Measurements from ENCODE around the gene TMEM176A. TPM values are rescaled to one million over a fixed set of nuclear protein-coding genes. Genes with fewer than 3 reads are reported as not detected.

Gene TMEM176A
- total RNA-seq, 1 donor from 2014 or later = 9.6 TPM

DNA sequence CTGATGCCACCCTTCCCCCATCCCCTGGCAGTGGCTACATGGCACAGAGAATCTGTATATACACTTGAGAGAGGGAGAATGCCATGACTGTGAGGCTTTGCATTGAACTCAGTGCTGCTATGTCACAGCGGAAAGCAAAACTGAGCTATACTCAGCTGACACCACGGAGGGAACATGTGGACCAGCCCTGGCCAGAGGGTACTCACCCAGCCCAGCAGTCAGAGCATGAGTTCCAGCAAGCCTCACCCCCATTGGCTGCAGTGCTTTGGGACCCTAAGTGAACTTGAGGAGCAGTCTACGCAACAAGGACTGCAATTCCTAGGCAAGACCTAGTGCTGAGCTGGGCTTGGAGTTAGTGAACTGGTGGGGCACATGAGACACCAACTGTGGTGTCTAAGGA, 41.4 kb downstream of the TMEM176A start:
- H3K9me3 Mint-ChIP-seq (ENCODE audit: low read depth) = no peaks in the 10 kb centered on the region
- H3K4me3 Mint-ChIP-seq (ENCODE audit: low read depth) = no peak overlapping the region
- no peaks in the 10 kb centered on the region for H3K36me3 Mint-ChIP-seq (ENCODE audit: insufficient read depth)
- no peaks in the 10 kb centered on the region for H3K27me3 Mint-ChIP-seq
- no peak for DNase-seq (ENCODE audit: low spot score, unreplicated experiment)
- TF ChIP-seq CTCF (IDR thresholded peaks at IDR 0.05; ENCODE audit: unreplicated experiment) = no peak
- H3K27ac Mint-ChIP-seq = no peak overlapping the region
- peaks cover 10% of the 10 kb centered on the region for H3K4me1 Mint-ChIP-seq (ENCODE audit: low read depth)

GRCh38 chr7:150842716-150843115, 42.1 kb downstream of the TMEM176A start:
- TF ChIP-seq CTCF (IDR thresholded peaks at IDR 0.05; ENCODE audit: unreplicated experiment) = no peak
- H3K4me3 Mint-ChIP-seq (ENCODE audit: low read depth) = no peak overlapping the region
- H3K36me3 Mint-ChIP-seq (ENCODE audit: insufficient read depth) = no peaks in the 10 kb centered on the region
- H3K27ac Mint-ChIP-seq = no peak overlapping the region
- no peaks in the 10 kb centered on the region for H3K27me3 Mint-ChIP-seq
- no peak for DNase-seq (ENCODE audit: low spot score, unreplicated experiment)
- H3K9me3 Mint-ChIP-seq (ENCODE audit: low read depth) = no peaks in the 10 kb centered on the region
- H3K4me1 Mint-ChIP-seq (ENCODE audit: low read depth) = peaks cover 11% of the 10 kb centered on the region

GRCh38 chr7:150845421-150845861, 44.9 kb downstream of the TMEM176A start:
- H3K4me3 Mint-ChIP-seq (ENCODE audit: low read depth) = no peak overlapping the region
- H3K27ac Mint-ChIP-seq = no peak overlapping the region

GRCh38 chr7:150846291-150847115, 45.9 kb downstream of the TMEM176A start:
- Mint-ChIP-seq H3K27me3 (peaks cover 4% of the 10 kb centered on the region), H3K27ac (peak overlapping the region; percentile 17), H3K36me3 (ENCODE audit: insufficient read depth) (no peaks in the 10 kb centered on the region), H3K4me1 (ENCODE audit: low read depth) (peaks cover 3% of the 10 kb centered on the region), H3K9me3 (ENCODE audit: low read depth) (no peaks in the 10 kb centered on the region), H3K4me3 (ENCODE audit: low read depth) (no peak overlapping the region)
- no peak for DNase-seq (ENCODE audit: low spot score, unreplicated experiment)
- no peak for TF ChIP-seq CTCF (IDR thresholded peaks at IDR 0.05; ENCODE audit: unreplicated experiment)

More at GRCh38 chr7:150845421-150845861, 44.9 kb downstream of the TMEM176A start:
- no peaks in the 10 kb centered on the region for H3K9me3 Mint-ChIP-seq (ENCODE audit: low read depth)
- peaks cover 8% of the 10 kb centered on the region for H3K4me1 Mint-ChIP-seq (ENCODE audit: low read depth)
- DNase-seq (ENCODE audit: low spot score, unreplicated experiment) = no peak
- peaks cover 4% of the 10 kb centered on the region for H3K27me3 Mint-ChIP-seq
- no peaks in the 10 kb centered on the region for H3K36me3 Mint-ChIP-seq (ENCODE audit: insufficient read depth)
- no peak for TF ChIP-seq CTCF (IDR thresholded peaks at IDR 0.05; ENCODE audit: unreplicated experiment)

GRCh38 chr7:150847536-150847935, 47.0 kb downstream of the TMEM176A start:
- Mint-ChIP-seq H3K36me3 (ENCODE audit: insufficient read depth) (no peaks in the 10 kb centered on the region), H3K27ac (no peak overlapping the region), H3K9me3 (ENCODE audit: low read depth) (no peaks in the 10 kb centered on the region), H3K4me1 (ENCODE audit: low read depth) (peaks cover 4% of the 10 kb centered on the region), H3K27me3 (peaks cover 4% of the 10 kb centered on the region), H3K4me3 (ENCODE audit: low read depth) (no peak overlapping the region)
- DNase-seq (ENCODE audit: low spot score, unreplicated experiment) = no peak
- TF ChIP-seq CTCF (IDR thresholded peaks at IDR 0.05; ENCODE audit: unreplicated experiment) = no peak
